ENCODE data around the gene DRC3. TPM values are rescaled to one million over a fixed set of nuclear protein-coding genes. Genes with fewer than 3 reads are reported as not detected.

The DRC3 gene
- total RNA-seq, 1 experiment from 2014 or later, result 2.4 TPM

- RAD21 ChIA-PET (ENCODE audit: low non-redundant PET in 1 of 2, low total read pairs in 2 of 2, uncharacterized antibody in 2 of 2, unreplicated experiment in 2 of 2), result no interaction called here
- ATAC-seq (no peak), DNase-seq (ENCODE audit: low read depth, low spot score) (no peak)
- CTCF ChIA-PET, result no interaction called here
- POLR2A ChIA-PET, result no interaction called here
- Histone ChIP-seq H3K27ac (ENCODE audit: low read depth, low read length) (no peak overlapping the region), H3K4me1 (ENCODE audit: control insufficient read depth in 1 of 2, insufficient read depth in 2 of 2, low read length in 2 of 2) (peaks cover 11 to 20% of the 10 kb centered on the region in 2 experiments), H4K20me1 (ENCODE audit: insufficient read depth) (no peaks in the 10 kb centered on the region), H2AFZ (ENCODE audit: low read depth, low read length, poor library complexity, severe bottlenecking) (no peak overlapping the region), H3K79me2 (ENCODE audit: insufficient read depth, low read length) (no peaks in the 10 kb centered on the region), H3K36me3 (ENCODE audit: control insufficient read depth in 1 of 2, insufficient read depth in 2 of 2, low read length in 2 of 2) (no peaks in the 10 kb centered on the region), H3K4me2 (ENCODE audit: low read length) (no peak overlapping the region), H3K9ac (ENCODE audit: low read length) (no peak overlapping the region), H3K27me3 (ENCODE audit: insufficient read depth, low read length) (no peaks in the 10 kb centered on the region), H3K4me3 (replicated peaks in 1 of 2; ENCODE audit: low read depth in 1 of 2, low read length in 2 of 2) (no peak overlapping the region), H3K9me3 (ENCODE audit: control insufficient read depth in 1 of 2, insufficient read depth in 1 of 2, low read depth in 1 of 2, low read length in 2 of 2) (no peaks in the 10 kb centered on the region), H3K9me2 (ENCODE audit: insufficient read depth) (no peaks in the 10 kb centered on the region)
- BruUV-seq (replicated peaks), result no TSS peak
- no peak for TF ChIP-seq CEBPB (IDR thresholded peaks at IDR 0.05; ENCODE audit: low read depth)
- TF ChIP-seq EGR1 (IDR thresholded peaks at IDR 0.05; ENCODE audit: low read depth), result no peak
- no peak for TF ChIP-seq JUND (IDR thresholded peaks at IDR 0.05)
- no peak for TF ChIP-seq ZNF274 (IDR thresholded peaks at IDR 0.05; ENCODE audit: low read depth, low read length)
- no peak for TF ChIP-seq TCF7L2 (IDR thresholded peaks at IDR 0.05; ENCODE audit: borderline replicate concordance, extremely low read depth, insufficient read depth, insufficient read length)
- TF ChIP-seq ELF1 (IDR thresholded peaks at IDR 0.05; ENCODE audit: borderline replicate concordance, low read depth), result no peak
- no peak for TF ChIP-seq SP1 (IDR thresholded peaks at IDR 0.05; ENCODE audit: low read depth)
- TF ChIP-seq MAX (IDR thresholded peaks at IDR 0.05), result no peak
- no peak for TF ChIP-seq CTCF (IDR thresholded peaks at IDR 0.05 in 2 of 3, conservative IDR thresholded peaks at IDR 0.05 in 1 of 3; ENCODE audit: borderline replicate concordance in 1 of 3, insufficient read depth in 1 of 3, low read depth in 2 of 3, low read length in 2 of 3)
- TF ChIP-seq FOSL1 (IDR thresholded peaks at IDR 0.05; ENCODE audit: low read depth), result no peak
- TF ChIP-seq EZH2 (IDR thresholded peaks at IDR 0.05), result no peak
- no peak for TF ChIP-seq POLR2A (IDR thresholded peaks at IDR 0.05; ENCODE audit: borderline replicate concordance, extremely low read depth, insufficient read depth, insufficient read length)
- no peak for TF ChIP-seq SRF (IDR thresholded peaks at IDR 0.05; ENCODE audit: low read depth)
- TF ChIP-seq, protein P1, sequence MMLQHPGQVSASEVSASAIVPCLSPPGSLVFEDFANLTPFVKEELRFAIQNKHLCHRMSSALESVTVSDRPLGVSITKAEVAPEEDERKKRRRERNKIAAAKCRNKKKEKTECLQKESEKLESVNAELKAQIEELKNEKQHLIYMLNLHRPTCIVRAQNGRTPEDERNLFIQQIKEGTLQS (IDR thresholded peaks at IDR 0.05), result no peak
- no peak for TF ChIP-seq SIN3A (IDR thresholded peaks at IDR 0.05; ENCODE audit: low read depth)
- TF ChIP-seq YY1 (IDR thresholded peaks at IDR 0.05; ENCODE audit: extremely low read depth, insufficient replicate concordance, low read depth, low read length), result no peak
- no peak for TF ChIP-seq ZFX (IDR thresholded peaks at IDR 0.05)
- no peak for TF ChIP-seq RAD21 (IDR thresholded peaks at IDR 0.05; ENCODE audit: low read depth)
- intact Hi-C loops (cut with micrococcal nuclease), result no loop called here
Observed at GRCh38 chr17:17975436-17975835, 2.8 kb downstream of the DRC3 start.

All from HCT116 (cell line).